IMR-90 (cell line): Measurements from ENCODE around the gene ADCK1. TPM values are rescaled to one million over a fixed set of nuclear protein-coding genes. Genes with fewer than 3 reads are reported as not detected.

ENCODE experiments used
- ATAC-seq: fragments of 200-7000 bp; cut with Tn5 transposase; 2 replicates; pipeline ENCODE4 v1.9.1; 2020; ENCODE audit warnings: low read depth, mild to moderate bottlenecking, moderate library complexity
- BruUV-seq: library from RNA; stranded (reverse); fragments of 400-500 nt; replicated peaks from 2 replicates; lab custom pipeline; 2021; lab: Mats Ljungman, UMichigan
- CTCF ChIA-PET: fragments of 300-600 bp; formaldehyde crosslinking; extraction: SDS; loops from one replicate; lab custom pipeline; 2021; ENCODE audit warnings: antibody characterized with exemption; lab: Yijun Ruan, JAX
- POLR2A ChIA-PET: fragments of 300-600 bp; sonication (Branson Sonifier 250); formaldehyde crosslinking; loops from one replicate; lab custom pipeline; 2022; ENCODE audit warnings: antibody characterized with exemption; ENCODE audit not compliant: unreplicated experiment; lab: Charles Lee
- DNase-seq: peaks from one replicate; pipeline ENCODE4 v3.0.0; 2013
- H2AFZ ChIP-seq: replicated peaks from 2 replicates; pipeline ENCODE3; 2013; ENCODE audit warnings: low read length, mild to moderate bottlenecking; ENCODE audit not compliant: poor library complexity
- H2AK5ac ChIP-seq: 2 replicates; pipeline ENCODE4 v1.6.1; 2013; ENCODE audit warnings: low read depth, low read length, inconsistent platforms
- H2AK9ac ChIP-seq: replicated peaks from 2 replicates; pipeline ENCODE3; 2013; ENCODE audit warnings: mild to moderate bottlenecking, low read depth, low read length, moderate library complexity; ENCODE audit not compliant: poor library complexity
- H2BK120ac ChIP-seq: 2 replicates; pipeline ENCODE4 v1.6.1; 2013; ENCODE audit warnings: low read depth, low read length, inconsistent platforms
- H2BK15ac ChIP-seq: 3 replicates; pipeline ENCODE4 v1.6.1; 2013; ENCODE audit warnings: low read depth, low read length, inconsistent platforms
- H2BK20ac ChIP-seq: 2 replicates; pipeline ENCODE4 v1.6.1; 2013; ENCODE audit warnings: low read depth, mild to moderate bottlenecking, inconsistent platforms, low read length, moderate library complexity
- H2BK5ac ChIP-seq: 2 replicates; pipeline ENCODE4 v1.6.1; 2013; ENCODE audit warnings: mild to moderate bottlenecking, low read depth, low read length, inconsistent platforms; ENCODE audit not compliant: poor library complexity, severe bottlenecking
- H3K14ac ChIP-seq: replicated peaks from 2 replicates; pipeline ENCODE4 v1.6.1; 2013; ENCODE audit warnings: low read depth, low read length, inconsistent platforms
- H3K18ac ChIP-seq: 2 replicates; pipeline ENCODE4 v1.6.1; 2013; ENCODE audit warnings: low read depth, low read length, control low read depth
- H3K23ac ChIP-seq: 2 replicates; pipeline ENCODE4 v1.6.1; 2013; ENCODE audit warnings: low read depth, low read length, inconsistent platforms
- H3K27ac ChIP-seq: 2 replicates; pipeline ENCODE4 v1.5.1; 2013; ENCODE audit warnings: mild to moderate bottlenecking, control low read depth, low read length; ENCODE audit not compliant: insufficient read depth
- H3K27me3 ChIP-seq: 2 replicates; pipeline ENCODE4 v1.6.1; 2013; ENCODE audit warnings: low read length; ENCODE audit not compliant: control insufficient read depth, insufficient read depth
- H3K36me3 ChIP-seq: 2 replicates; pipeline ENCODE4 v1.6.1; 2013; ENCODE audit warnings: low read length, mixed read lengths; ENCODE audit not compliant: control insufficient read depth, insufficient read depth
- H3K4ac ChIP-seq: 2 replicates; pipeline ENCODE4 v1.6.1; 2013; ENCODE audit warnings: low read depth, low read length, inconsistent platforms
- H3K4me1 ChIP-seq: 2 replicates; pipeline ENCODE4 v1.6.1; 2013; ENCODE audit warnings: low read length, mixed read lengths; ENCODE audit not compliant: control insufficient read depth, insufficient read depth
- H3K4me2 ChIP-seq: 2 replicates; pipeline ENCODE4 v1.6.1; 2013; ENCODE audit warnings: low read depth, mild to moderate bottlenecking, control low read depth, low read length, moderate library complexity
- H3K4me3 ChIP-seq: 2 replicates; pipeline ENCODE4 v1.5.1; 2013; ENCODE audit warnings: low read depth, mild to moderate bottlenecking, control low read depth, low read length, moderate library complexity; ENCODE audit not compliant: insufficient read depth
- H3K56ac ChIP-seq: 2 replicates; pipeline ENCODE4 v1.6.1; 2013; ENCODE audit warnings: low read length, inconsistent platforms; ENCODE audit not compliant: insufficient read depth; ENCODE audit errors: extremely low read depth
- H3K79me1 ChIP-seq, 2 experiments: 2 replicates each; pipeline ENCODE4 v1.6.1; 2013; ENCODE audit warnings: low read length in 2 of 2, inconsistent platforms in 1 of 2, low read depth in 1 of 2
- H3K9ac ChIP-seq: 2 replicates; pipeline ENCODE4 v1.6.1; 2013; ENCODE audit warnings: low read depth, low read length, control low read depth
- H3K9me1 ChIP-seq: 2 replicates; pipeline ENCODE4 v1.6.1; 2013; ENCODE audit warnings: low read length, inconsistent platforms; ENCODE audit not compliant: insufficient read depth
- H3K9me3 ChIP-seq: 2 replicates; pipeline ENCODE4 v1.6.1; 2013; ENCODE audit warnings: low read length; ENCODE audit not compliant: control insufficient read depth, insufficient read depth
- H4K20me1 ChIP-seq: 2 replicates; pipeline ENCODE4 v1.6.1; 2013; ENCODE audit warnings: low read length, inconsistent platforms; ENCODE audit not compliant: insufficient read depth
- H4K5ac ChIP-seq: 2 replicates; pipeline ENCODE4 v1.6.1; 2013; ENCODE audit warnings: mild to moderate bottlenecking, low read depth, low read length, control low read depth
- H4K8ac ChIP-seq, 2 experiments: 2 replicates each; pipeline ENCODE4 v1.6.1; 2013; ENCODE audit warnings: low read depth in 2 of 2, low read length in 2 of 2, control low read depth in 1 of 2, inconsistent platforms in 1 of 2
- H4K91ac ChIP-seq: 2 replicates; pipeline ENCODE4 v1.6.1; 2013; ENCODE audit warnings: low read depth, low read length, inconsistent platforms; ENCODE audit not compliant: insufficient read depth
- BHLHE40 ChIP-seq: fragments of 150-350 bp; IDR thresholded peaks from 2 replicates; pipeline ENCODE4 v1.6.1; 2016; ENCODE audit warnings: mild to moderate bottlenecking, low read depth, low read length
- CEBPB ChIP-seq: IDR thresholded peaks from 2 replicates; pipeline ENCODE4 v1.6.1; 2012; ENCODE audit warnings: low read depth, low read length, improper control_type of control experiment
- CTCF ChIP-seq: conservative IDR thresholded peaks from 2 replicates; pipeline ENCODE4 v1.5.1; 2012; ENCODE audit warnings: mild to moderate bottlenecking, low read depth, low read length, improper control_type of control experiment
- FOS ChIP-seq: fragments of 150-350 bp; IDR thresholded peaks from 2 replicates; pipeline ENCODE4 v1.6.1; 2016; ENCODE audit warnings: low read depth, low read length
- MAFK ChIP-seq: IDR thresholded peaks from 2 replicates; pipeline ENCODE4 v1.6.1; 2012; ENCODE audit warnings: low read depth, low read length, improper control_type of control experiment
- MAZ ChIP-seq: IDR thresholded peaks from 2 replicates; pipeline ENCODE4 v1.6.1; 2012; ENCODE audit warnings: low read depth, mild to moderate bottlenecking, low read length, improper control_type of control experiment, moderate library complexity, borderline replicate concordance
- MXI1 ChIP-seq: IDR thresholded peaks from 2 replicates; pipeline ENCODE4 v1.6.1; 2012; ENCODE audit warnings: low read depth, mild to moderate bottlenecking, low read length, moderate library complexity, borderline replicate concordance
- NFE2L2 ChIP-seq: fragments of 150-350 bp; IDR thresholded peaks from 2 replicates; pipeline ENCODE4 v1.6.1; 2016; ENCODE audit warnings: low read depth, mild to moderate bottlenecking, low read length
- POLR2A ChIP-seq: IDR thresholded peaks from 2 replicates; pipeline ENCODE4 v1.6.1; 2012; ENCODE audit warnings: mild to moderate bottlenecking, low read depth, low read length
- RCOR1 ChIP-seq: IDR thresholded peaks from 2 replicates; pipeline ENCODE4 v1.6.1; 2012; ENCODE audit warnings: mild to moderate bottlenecking, low read length, improper control_type of control experiment; ENCODE audit not compliant: insufficient replicate concordance
- RFX5 ChIP-seq: IDR thresholded peaks from 2 replicates; pipeline ENCODE4 v1.8.0; 2012; ENCODE audit warnings: low read depth, mild to moderate bottlenecking, low read length, moderate library complexity
- SMC3 ChIP-seq: fragments of 150-350 bp; IDR thresholded peaks from 2 replicates; pipeline ENCODE4 v1.6.1; 2016; ENCODE audit warnings: low read depth, mild to moderate bottlenecking, antibody characterized with exemption, low read length, moderate library complexity
- WGBS, 2 experiments: methylation state at CpG; one replicate each; pipeline versions ENCODE4 v1.1.5 to v1.1.7; 2013; ENCODE audit warnings: missing lambda C conversion rate in 2 of 2; ENCODE audit not compliant: insufficient read length in 1 of 2; ENCODE audit errors: extremely low coverage in 2 of 2; 5-methylcytosine and 5-hydroxymethylcytosine counted together
- dilution Hi-C: fragments of 300-500 bp; cut with HindIII; formaldehyde crosslinking; loops from one replicate; pipeline ENCODE4 v1.14.3; 2018; ENCODE audit warnings: low sequenced_read_pairs; ENCODE audit not compliant: unreplicated experiment
- in situ Hi-C: fragments of 300-500 bp; cut with MboI; formaldehyde crosslinking; loops from 3 replicates; pipeline ENCODE4 v1.14.3; 2019; ENCODE audit warnings: low sequenced_read_pairs, inconsistent platforms, mixed read lengths
- intact Hi-C: fragments of 100-400 bp; cut with micrococcal nuclease; formaldehyde crosslinking; loops from 2 replicates; pipeline ENCODE4 v1.10.0; 2022
- polyA plus RNA-seq, 3 experiments: library from polyadenylated mRNA; depleted of rRNA; stranded (reverse); fragments of >200 nt; gene quantifications; 2 replicates each; pipeline ENCODE4 v1.2.3, GENCODE V29; 2012; ENCODE audit warnings: low replicate concordance in 1 of 3
- total RNA-seq: library from RNA; depleted of rRNA; stranded (reverse); fragments of >200 nt; gene quantifications from 2 replicates; pipeline ENCODE4 v1.2.3, GENCODE V29; 2012
- TF ChIP-seq, protein P1 (sequence below): fragments of 150-350 bp; IDR thresholded peaks from 2 replicates; pipeline ENCODE4 v1.6.1; 2017; ENCODE audit warnings: mild to moderate bottlenecking, antibody characterized with exemption, low read length, low read depth
- TF ChIP-seq, protein P2 (sequence below): fragments of 150-350 bp; IDR thresholded peaks from 2 replicates; pipeline ENCODE4 v1.6.1; 2016; ENCODE audit warnings: low read depth, mild to moderate bottlenecking, low read length, moderate library complexity, borderline replicate concordance

ADCK1 gene
- total and polyA plus RNA-seq, 2 of the 4 experiments (the other 2 are of a cell fraction) = 1.6 to 4.6 TPM

DNA sequence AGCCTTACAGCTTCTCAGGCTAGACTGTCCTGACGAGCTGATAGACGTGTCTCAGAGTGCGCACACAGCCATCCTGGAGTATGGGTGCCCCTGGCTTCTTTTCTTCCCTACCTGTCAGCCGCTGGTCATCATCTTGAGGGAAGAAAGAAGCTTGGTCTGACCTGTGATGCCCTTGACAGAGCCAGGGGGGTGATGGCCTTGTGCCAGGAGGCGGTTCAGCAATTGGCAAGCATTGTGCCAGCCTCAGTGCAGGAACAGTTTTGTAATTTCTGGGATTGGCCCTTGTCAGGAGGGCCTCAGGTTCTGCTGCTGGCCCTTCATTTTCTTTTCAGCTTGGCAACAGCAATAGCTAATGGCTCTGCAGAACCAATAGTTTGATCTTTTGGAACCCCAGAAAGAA, 80.1 kb downstream of the ADCK1 start:
- Histone ChIP-seq H4K20me1 (no peaks in the 10 kb centered on the region), H3K27ac (no peak overlapping the region), H2AK5ac (no peak overlapping the region), H3K9me1 (no peaks in the 10 kb centered on the region), H3K9me3 (no peaks in the 10 kb centered on the region), H4K5ac (no peak overlapping the region), H2AK9ac (no peak overlapping the region), H3K56ac (no peak overlapping the region), H4K91ac (no peak overlapping the region), H3K36me3 (no peaks in the 10 kb centered on the region), H3K4me1 (no peaks in the 10 kb centered on the region), H3K4me2 (no peak overlapping the region), H4K8ac (no peak overlapping the region), H3K4me3 (no peak overlapping the region), H2BK15ac (no peak overlapping the region), H3K27me3 (no peaks in the 10 kb centered on the region), H3K4ac (no peak overlapping the region), H3K9ac (no peak overlapping the region), H3K14ac (no peak overlapping the region), H2AFZ (no peak overlapping the region), H3K79me1 (no peaks in the 10 kb centered on the region), H3K23ac (no peak overlapping the region), H2BK5ac (no peak overlapping the region), H2BK20ac (no peak overlapping the region), H2BK120ac (no peak overlapping the region), H3K18ac (no peak overlapping the region)
- in situ Hi-C loops (no loop called here), intact Hi-C loops (no loop called here), dilution Hi-C loops (no loop called here)
- ATAC-seq (no peak), DNase-seq (no peak)
- TF ChIP-seq, protein P1, sequence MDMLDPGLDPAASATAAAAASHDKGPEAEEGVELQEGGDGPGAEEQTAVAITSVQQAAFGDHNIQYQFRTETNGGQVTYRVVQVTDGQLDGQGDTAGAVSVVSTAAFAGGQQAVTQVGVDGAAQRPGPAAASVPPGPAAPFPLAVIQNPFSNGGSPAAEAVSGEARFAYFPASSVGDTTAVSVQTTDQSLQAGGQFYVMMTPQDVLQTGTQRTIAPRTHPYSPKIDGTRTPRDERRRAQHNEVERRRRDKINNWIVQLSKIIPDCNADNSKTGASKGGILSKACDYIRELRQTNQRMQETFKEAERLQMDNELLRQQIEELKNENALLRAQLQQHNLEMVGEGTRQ = no peak
- TF ChIP-seq SMC3 = no peak
- no peak for TF ChIP-seq MXI1
- TF ChIP-seq, protein P2, sequence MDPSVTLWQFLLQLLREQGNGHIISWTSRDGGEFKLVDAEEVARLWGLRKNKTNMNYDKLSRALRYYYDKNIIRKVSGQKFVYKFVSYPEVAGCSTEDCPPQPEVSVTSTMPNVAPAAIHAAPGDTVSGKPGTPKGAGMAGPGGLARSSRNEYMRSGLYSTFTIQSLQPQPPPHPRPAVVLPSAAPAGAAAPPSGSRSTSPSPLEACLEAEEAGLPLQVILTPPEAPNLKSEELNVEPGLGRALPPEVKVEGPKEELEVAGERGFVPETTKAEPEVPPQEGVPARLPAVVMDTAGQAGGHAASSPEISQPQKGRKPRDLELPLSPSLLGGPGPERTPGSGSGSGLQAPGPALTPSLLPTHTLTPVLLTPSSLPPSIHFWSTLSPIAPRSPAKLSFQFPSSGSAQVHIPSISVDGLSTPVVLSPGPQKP = no peak
- no peak for TF ChIP-seq NFE2L2
- TF ChIP-seq MAFK = no peak
- no peak for TF ChIP-seq CEBPB
- TF ChIP-seq BHLHE40 = no peak
- TF ChIP-seq POLR2A = no peak
- no peak for TF ChIP-seq MAZ
- TF ChIP-seq RFX5 = no peak
- no peak for TF ChIP-seq RCOR1
- no peak for TF ChIP-seq CTCF
- no peak for TF ChIP-seq FOS
- no TSS peak for BruUV-seq
- no CpG with 5 or more reads among the region's 5 CpGs for WGBS, 2 experiments
- ChIA-PET CTCF (no interaction called here), POLR2A (no interaction called here)
